OCI-LY3 (cell line): ENCODE data around the gene CAPZA2.

ENCODE experiments used
- CTCF ChIP-seq: fragments of 200-600, 300-600 bp; sonication (generic); IDR thresholded peaks from 2 replicates; pipeline ENCODE4 v1.5.1; 2014; ENCODE audit warnings: antibody characterized with exemption, low read length, low read depth
- EZH2phosphoT487 ChIP-seq: fragments of 200-600 bp; shearing (Covaris generic); IDR thresholded peaks from 2 replicates; pipeline ENCODE4 v1.6.1; 2018; ENCODE audit warnings: antibody characterized with exemption, mixed run types, low read depth

DNA sequence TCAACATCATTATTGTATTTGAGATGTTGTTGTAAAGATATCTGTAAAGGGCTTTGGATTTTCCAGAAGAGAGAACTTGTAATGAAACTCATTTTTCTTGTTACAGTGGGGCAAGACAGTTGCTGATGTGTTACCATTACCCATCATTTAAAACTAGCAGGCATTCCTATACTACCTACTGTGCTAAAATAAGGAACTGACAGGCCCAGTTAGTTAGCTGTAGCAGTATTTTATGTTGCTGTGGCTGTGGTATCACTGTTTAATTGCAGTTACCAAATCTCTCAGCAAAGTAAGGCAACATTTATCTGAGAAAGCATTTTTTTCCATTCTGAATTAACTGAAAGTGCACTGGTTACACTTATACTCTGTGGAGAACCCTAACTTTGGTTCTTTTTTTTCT lies 100.8 kb downstream of the CAPZA2 start:
- TF ChIP-seq CTCF: no peak
- TF ChIP-seq EZH2phosphoT487: no peak
